HG02759 (cell line): ENCODE measurements around the gene HSPBP1.
"Not testable (repeated sequence)": the region's sequence is repeated elsewhere in the genome, so short reads cannot be mapped to it uniquely, and the experiment has no call there.

Experiments used
- ATAC-seq: cut with Tn5 transposase; IDR thresholded peaks from one replicate; pipeline ENCODE4 v1.9.1; 2021; ENCODE audit warnings: mild to moderate bottlenecking, moderate library complexity; ENCODE audit not compliant: unreplicated experiment

The HSPBP1 gene, protein sequence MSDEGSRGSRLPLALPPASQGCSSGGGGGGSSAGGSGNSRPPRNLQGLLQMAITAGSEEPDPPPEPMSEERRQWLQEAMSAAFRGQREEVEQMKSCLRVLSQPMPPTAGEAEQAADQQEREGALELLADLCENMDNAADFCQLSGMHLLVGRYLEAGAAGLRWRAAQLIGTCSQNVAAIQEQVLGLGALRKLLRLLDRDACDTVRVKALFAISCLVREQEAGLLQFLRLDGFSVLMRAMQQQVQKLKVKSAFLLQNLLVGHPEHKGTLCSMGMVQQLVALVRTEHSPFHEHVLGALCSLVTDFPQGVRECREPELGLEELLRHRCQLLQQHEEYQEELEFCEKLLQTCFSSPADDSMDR

DNA sequence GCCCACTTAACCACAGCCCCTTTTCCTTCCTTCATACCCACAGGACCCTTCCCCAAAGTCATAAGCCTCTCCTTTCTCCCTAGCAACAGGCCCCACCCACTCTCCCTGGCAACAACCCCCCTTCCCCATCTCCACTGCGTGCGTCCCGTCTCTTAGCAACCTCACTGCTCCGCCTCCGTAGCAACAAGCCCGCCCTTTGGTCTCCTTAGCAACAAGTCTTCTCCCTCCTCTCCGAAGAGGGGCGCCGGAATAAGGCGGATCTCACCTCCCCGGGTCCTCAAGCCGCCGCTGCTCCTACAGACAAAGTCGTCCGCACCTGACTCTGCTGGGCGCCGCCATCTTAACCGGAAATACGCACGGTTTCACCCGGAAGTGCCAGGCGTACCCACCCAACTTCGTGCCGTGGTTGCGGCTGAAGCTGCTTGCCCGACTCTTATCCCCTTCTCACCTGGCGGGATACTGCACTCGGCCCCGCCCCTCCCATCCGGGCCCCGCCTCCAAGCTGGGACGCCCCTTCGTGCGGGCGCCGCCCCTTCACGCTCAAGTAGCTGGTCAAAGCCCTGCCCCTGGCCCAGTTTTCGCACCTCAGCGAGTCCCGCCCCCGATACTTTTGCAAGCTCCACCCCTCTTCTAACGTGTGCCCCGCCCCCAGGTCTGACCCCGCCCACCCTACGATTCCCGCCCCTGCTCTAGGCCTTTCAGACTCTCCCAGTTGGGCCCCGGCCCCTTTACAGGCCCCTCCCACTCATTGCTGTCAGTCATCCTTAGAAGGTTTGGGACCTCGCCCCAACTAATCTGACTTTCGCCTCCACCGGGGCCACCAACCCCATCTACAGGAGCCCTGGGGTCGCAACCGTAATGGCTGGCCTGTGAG is at the start of gene HSPBP1:
HSPBP1 (minus strand) TSS at position 341 of the 874 bp plus-strand sequence. CDS start 502 bp downstream, outside the sequence.
- ATAC-seq: peak; percentile 76

DNA sequence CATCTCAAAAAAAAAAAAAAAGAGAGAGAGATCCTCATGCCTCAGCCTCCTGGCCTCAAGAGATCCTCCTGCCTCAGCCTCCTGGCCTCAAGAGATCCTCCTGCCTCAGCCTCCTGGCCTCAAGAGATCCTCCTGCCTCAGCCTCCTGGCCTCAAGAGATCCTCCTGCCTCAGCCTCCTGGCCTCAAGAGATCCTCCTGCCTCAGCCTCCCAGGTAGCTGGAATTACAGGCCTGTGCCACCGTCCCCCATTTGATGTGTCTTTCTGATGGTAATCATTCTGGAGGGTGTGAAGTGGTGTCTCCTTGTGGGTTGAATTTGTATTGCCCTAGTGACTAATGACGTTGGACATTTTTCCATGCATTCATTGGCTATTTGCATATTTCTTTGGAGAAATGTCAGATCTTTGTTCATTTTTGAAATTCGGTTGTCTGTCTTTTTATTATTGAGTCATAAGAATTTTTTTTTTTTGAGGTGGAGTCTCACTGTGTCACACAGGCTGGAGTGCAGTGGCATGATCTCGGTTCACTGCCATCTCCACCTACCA is 48.9 kb upstream of the HSPBP1 start:
- not testable (repeated sequence) for ATAC-seq

DNA sequence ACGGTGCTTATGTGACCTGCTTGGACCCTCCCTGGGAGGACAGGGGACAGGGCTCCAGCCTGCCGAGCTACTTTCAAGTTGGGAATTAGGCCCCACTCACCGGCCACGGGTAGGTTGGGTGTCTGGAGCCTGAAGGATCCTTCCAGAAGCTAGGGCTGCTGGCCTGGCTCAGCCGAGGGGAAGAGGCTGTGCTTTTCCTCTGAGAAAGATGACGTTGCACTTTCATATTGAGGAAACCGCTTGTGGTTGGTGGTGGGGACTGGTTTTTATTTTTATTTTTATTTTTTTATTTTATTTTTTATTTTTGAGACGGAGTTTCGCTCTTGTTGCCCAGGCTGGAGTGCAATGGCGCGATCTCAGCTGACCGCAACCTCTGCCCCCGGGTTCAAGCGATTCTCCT is 45.3 kb upstream of the HSPBP1 start, which contains the start of gene TMEM150B:
TMEM150B (minus strand) TSS at position 170 of the 400 bp plus-strand sequence. CDS start 4,305 bp downstream, outside the sequence.
- ATAC-seq: no peak

DNA sequence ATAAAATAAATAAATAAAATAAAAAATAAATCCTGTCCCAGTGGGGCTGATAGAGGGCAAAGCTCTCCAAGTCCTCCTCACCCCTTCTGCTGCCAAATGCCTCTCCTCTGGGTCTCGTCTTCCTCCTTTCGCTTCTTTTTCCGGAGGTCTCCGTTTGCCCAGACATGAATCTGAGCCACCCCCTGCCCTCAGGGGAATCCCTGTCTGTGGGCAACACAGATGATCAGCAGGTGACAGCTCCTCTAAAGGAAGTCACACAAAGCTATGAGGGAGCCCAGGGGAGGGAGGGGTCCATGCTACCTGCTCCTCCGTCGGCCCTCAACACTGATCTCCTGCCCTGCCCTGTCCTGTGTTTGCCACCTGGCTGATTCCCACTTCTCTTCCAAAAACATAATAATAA is 44.8 kb upstream of the HSPBP1 start:
- no peak for ATAC-seq

DNA sequence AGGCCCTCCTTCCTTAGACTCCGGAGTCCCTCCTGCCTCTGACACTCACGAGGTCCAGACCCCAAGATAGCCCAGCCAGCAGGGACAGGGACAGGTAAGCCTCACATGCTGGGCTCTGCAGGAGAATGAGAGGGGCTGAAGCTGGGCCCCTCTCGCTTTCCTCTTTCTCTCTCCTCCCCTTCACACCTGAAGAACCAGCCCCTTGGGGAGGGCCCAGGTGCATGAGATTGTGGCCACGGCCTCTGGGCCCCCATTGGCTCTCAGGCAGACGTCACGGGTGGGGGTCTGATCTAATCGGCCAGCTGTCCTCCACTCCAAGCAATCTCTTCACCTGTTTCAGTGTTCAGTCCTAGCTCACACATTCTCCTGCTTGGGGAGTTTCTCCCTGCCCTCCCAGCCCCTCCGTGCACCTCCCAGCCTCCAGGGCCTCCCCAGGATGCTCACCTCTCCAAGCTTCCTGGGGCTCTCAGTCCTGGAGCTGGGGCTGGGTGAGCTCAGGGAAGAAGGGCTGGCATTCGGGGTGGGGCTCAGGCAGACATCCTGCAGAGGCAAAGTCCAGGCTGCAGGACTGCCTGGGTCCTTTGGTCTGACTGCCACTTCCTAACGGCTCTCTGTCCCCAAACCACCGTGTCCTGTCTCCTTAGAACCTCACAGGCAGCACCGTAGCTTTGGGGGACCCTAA is 42.4 kb upstream of the HSPBP1 start:
- no peak for ATAC-seq

DNA sequence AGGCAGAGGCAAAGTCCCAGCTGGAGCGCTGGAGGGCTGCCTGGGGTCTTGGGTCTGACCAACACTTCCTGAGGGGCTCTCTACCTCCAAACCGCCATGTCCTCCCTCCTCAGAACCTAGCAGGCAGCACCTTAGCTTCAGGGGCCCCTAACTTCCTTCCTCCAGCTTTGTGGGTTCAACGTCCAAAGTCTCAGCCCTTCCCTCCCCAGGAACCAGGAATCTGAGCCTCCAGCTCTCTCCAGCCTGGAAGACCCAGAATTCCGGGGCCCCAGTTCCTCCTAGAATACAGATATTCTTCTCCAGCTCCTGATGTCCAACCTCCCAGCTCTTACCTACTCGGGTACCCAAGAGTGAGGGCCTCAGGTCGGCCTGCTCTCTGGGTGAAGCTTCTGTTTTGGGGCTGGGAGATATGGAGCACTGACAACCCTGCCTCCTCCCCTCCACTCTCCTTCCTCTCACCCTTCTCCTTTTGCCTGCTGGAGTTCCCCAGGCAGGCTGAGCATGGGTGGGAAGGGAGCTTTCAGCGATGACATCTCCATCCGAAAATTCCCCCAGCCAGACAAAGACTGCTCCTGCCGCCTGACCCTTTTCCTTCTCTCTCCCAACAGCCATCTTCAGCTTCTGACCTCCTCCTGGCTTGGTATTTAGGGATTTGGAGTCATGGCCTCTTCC is 41.7 kb upstream of the HSPBP1 start:
- no peak for ATAC-seq

DNA sequence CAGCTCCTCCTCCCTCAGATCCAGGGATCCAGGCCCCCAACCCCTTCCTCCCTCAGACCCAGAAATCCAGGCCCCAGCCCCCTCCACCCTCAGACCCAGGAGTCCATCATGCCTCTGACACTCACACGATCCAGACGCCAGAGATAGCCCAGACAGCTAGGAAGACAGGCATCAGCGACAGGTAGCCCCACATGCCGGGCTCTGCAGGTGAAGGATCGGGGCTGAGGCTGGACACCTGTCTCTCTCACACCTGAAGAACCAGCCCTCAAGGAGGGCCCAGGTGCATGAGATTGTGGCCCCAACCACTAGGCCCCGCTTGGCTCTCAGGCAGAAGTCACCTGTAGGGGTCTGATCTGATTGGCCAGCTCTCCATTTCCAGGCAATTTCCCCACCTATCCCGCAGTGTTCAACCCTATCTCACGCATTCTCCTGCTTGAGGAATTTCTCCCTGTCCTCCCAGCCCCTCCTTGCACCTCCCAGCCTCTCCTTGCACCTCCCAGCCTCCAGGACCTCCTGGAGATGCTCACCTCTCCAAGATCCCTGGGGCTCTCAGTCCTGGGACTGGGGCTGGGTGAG is 41.0 kb upstream of the HSPBP1 start:
- ATAC-seq: no peak

DNA sequence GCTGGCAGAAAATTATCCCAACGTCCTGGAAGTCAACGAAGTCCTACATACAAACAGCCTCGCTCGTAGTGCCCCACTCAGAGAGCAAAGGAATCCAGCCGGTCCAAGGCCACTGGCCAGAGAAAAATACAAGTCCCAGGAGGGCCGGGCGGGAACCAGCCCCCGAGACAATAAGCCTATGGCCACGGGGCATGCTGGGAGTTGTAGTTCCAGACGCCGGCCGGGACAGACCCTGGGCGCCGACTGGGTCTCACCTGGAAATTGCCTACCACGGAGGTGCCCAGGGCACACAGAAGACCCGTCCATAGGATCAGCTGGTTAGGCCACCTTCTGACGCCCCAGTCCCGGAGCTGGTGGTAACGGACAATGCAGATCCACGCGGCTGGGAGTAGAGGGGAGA is 39.9 kb upstream of the HSPBP1 start:
- no peak for ATAC-seq

DNA sequence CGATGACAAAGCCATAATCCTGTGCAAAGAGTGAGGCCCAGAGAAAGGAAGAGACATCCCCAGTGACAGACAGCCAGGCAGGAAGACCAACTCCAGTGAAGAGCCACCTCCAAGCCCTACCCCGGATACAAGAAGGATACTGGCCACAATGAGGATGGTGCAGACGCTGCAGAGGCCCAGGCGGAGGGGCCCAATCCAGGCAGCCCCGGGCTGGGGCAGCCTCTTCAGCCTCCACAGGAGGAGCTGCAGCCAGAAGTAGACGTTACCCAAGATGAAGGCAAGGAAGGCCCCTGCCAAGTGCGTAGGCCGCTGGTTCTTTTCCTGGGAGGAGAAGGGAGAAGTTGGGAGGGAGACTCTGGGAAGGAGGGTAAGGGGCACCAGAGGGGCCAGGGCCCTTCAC is 36.7 kb upstream of the HSPBP1 start:
- no peak for ATAC-seq

DNA sequence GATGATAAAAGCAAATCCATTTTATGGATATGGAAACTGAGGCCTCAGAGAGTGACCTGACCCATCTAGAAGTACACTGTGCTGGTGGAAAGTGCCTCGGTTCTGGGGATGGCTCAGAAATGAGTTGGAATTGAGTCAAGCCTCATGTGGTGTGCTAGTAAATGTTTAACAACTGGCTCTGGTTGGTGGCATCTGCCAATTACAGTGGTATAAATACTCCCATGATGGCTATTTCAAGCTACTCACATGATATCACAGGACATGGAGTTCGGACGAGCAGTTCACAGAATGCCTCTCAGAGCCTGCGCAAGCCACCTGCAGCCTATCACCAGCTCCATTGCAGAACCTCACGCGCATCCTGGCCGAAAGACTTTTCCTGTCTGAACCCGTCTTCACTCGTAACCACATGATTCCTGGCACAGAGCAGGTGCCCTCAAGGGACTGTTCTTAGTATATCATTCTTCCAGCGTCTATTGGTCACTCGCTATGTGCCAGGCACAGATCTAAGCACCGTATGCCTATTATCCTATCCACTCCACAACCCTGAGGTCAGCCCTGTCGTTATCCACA is 36.1 kb upstream of the HSPBP1 start:
- ATAC-seq: no peak

DNA sequence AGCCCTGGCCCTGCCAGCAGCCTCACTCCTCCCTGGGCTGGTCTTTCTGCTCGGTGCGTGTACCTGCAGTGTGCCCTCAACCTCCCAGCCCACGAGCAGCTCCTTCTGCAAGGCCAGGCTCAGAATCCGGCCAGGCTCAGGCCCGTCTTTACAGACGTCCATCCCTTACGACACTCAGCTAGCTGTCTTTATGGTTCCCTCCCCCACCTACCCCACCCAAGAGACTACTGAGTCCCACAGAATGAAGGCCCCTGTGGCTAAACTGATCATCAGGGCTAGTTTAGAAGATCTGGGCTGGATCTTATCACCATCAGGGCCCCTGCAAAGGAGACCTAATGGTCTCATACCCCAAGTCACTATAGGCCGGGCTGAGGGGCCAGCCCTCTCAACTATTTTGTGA is 34.5 kb upstream of the HSPBP1 start:
- ATAC-seq: no peak

DNA sequence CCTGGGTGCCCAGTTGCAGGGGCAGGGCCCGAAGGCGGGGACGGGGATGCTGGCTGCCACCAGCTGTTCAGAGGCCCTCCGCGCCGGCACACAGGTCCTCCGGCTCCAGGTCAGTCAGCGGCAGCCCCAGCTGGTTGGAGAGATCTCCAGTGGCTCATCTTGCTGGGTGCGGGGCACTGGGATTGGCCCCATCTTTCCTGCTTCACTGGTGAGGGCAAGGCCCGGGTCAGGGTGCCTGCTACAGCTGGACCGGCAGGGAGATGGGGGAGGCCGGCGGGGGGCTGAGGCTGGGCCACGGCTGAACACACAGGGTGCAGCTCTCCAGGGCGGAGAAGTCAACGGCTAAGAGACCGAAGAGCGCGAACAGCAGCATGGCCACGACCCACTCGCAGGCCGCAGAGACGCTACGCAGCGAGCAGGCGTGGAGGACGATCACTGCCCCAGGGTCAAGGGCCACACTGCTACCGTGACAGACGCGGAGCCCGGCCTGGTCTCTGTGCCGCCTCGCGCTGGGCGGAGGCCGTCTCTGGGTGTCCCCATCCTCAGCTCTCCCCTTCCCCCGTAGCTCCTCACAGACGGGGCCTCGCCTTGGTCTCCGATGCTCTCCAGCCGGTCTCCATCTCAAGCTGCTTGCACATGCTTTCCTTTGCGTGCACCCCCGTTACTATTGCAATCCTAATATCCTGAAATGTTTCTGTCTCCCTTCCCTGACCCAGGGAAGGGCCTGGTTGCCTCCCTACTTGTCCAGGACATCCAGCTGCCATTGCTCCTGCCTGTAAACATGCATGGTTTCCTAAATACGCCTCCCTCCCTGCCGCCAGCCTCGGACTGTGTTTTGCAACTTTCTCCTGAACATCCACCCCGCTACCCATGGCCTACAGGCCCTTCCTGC is 33.0 kb upstream of the HSPBP1 start:
- no peak for ATAC-seq

DNA sequence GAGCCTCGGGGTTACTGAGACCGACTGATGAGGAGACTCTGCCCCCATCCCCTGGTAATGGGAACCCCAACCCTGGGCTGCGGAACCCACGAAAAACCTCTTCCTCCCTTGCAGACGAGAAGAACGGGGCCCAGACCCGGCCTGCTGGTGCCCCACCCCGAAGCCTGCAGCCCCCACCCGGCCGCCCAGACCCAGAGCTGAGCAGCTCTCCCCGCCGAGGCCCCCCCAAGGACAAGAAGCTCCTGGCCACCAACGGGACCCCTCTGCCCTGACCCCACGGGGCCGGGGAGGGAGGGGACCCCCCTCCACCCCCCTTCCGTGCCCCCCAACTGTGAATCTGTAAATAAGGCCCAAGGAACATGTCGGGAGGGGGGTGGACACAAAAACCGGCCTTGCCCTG is 31.9 kb upstream of the HSPBP1 start:
- ATAC-seq: no peak

DNA sequence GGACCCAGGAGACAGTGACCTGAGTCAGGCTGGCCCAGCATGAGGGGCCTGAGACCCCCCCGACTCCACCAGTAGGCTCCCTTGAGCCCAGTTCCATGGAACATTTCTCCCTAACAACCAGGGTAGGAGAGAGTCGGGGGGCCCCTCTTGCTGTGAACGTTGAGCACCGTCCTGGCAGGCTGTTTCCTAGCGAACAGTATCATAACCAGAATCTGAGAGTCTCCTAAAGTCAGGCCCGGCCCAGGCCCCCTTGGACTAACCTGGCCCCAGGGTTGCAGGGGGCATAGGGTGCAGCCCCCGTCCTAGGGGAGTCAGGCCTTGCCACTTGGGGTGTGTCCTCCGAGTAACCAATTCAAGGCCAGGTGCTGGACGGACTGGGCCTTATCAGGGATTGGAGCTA is 31.5 kb upstream of the HSPBP1 start:
- ATAC-seq: no peak

DNA sequence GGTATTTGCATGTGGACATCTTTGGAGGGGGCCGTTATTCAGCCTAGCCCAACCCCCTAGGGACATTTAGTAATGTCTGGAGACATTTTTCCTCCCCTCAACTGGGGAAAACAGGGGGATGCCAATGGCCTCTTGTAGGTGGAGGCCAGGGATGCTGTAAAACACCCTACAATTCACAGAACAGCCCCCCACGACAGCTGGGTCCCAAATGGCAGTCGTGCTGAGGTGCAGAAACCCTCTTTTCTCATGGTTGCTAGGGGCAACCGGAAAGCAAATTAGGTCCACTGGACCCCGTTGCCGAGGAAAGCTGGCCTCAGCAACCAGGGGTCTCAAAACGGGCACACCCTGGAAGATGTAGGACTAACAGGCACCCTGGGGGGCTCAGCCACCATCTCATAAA is 30.6 kb upstream of the HSPBP1 start:
- ATAC-seq: no peak

DNA sequence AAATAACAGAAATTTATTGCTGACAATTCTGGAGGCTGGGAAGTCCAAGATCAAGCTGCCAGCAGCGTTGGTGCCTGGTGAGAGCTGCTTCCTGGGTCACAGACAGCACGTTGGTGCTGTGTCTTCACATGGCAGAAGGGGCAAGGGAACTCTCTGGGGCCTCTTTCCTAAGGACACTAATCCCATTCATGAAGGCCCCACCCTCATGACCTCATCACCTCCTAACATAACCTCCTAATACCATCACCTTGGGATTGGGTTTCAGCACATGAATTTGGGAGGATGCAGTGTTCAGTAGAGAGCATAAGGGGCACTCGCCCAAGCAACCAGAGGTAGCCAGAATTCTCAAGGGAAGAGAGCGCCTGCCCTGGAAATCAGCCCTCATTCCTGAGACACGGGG is 29.5 kb upstream of the HSPBP1 start:
- no peak for ATAC-seq

DNA sequence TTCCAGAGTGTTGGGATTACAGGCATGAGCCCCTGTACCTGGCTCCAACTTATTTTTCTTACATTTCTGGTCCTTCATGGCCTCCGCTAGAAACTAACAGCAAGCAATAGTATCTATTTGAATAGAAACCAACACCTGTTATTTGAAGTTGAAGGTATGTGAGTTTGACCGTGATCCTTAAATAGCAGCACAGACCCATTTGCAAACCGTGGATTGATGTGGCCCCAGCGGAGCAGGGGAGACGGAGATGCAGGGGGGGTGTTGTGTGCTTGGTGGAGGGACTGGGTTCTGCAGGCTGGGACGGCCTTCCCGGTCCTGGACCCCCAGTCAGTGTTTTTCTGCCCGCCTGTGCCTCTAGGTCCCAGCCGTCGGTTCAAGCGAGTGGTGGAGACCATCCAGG is 28.4 kb upstream of the HSPBP1 start:
- no peak for ATAC-seq

DNA sequence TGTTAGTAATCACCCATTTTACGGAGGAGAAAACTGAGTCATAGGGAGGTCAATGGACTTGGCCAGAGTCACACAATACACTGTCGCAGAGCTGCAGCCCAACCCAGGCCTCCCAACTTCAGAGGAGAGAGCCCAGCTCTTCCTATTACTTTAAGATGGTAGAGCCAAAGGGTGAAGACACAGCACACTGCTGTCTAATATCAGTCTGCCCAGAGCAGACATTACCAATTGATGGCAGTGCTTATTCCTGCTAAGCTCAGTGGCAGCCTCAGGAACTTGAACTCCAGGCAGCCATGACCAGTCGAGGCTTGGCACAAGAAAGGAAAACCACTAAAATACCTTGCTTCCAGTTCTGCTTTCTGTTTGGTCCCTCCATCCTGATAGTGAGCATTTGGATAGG is 26.8 kb upstream of the HSPBP1 start:
- ATAC-seq: no peak

DNA sequence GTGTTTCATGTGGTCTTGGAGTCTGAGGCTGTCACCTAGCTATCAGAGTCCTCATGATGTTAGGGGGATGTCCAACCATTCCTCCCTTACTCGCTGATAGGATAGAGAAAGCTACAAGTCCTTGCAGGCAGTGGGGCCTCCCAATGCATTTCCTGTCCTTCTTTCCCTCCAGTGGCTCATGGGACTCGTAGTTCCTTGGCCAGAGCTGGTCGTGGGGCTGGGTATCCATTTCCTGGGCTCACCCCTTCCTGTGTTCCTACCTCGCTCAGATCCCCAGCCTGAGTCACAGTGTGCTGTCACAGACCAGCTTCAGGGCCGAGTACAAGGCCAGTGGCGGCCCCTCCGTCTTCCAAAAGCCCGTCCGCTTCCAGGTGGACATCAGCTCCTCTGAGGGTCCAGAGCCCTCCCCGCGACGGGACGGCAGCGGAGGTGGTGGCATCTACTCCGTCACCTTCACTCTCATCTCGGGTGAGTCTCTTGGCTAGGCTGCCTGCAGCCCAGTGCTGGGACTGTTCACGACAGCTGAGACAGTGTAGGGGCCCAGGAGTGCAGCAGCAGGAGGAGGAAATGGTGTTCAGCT is 26.2 kb upstream of the HSPBP1 start:
- ATAC-seq: no peak
